ENCODE measurements around the gene HSPB7.
"Not testable (repeated sequence)": the region's sequence is repeated elsewhere in the genome, so short reads cannot be mapped to it uniquely, and the experiment has no call there.

The HSPB7 gene

GRCh38 chr1:16005597-16005996 lies 12.2 kb downstream of the HSPB7 start:
- no peak for DNase-seq

GRCh38 chr1:16001274-16001673 lies 16.6 kb downstream of the HSPB7 start:
- not testable (repeated sequence) for DNase-seq

- no peak for DNase-seq
Measured at GRCh38 chr1:15998929-15999328, 18.9 kb downstream of the HSPB7 start.

GRCh38 chr1:15997637-15998280 lies 20.1 kb downstream of the HSPB7 start:
- DNase-seq: no peak

- DNase-seq: no peak
Measured at GRCh38 chr1:15997076-15997585, 20.7 kb downstream of the HSPB7 start.

- DNase-seq: peak; percentile 74
Measured at GRCh38 chr1:15994590-15995351, 23.1 kb downstream of the HSPB7 start.

- DNase-seq: no peak
Measured at GRCh38 chr1:15994081-15994480, 23.8 kb downstream of the HSPB7 start.

GRCh38 chr1:15993666-15994065 lies 24.2 kb downstream of the HSPB7 start:
- no peak for DNase-seq

- no peak for DNase-seq
Measured at GRCh38 chr1:15992582-15993500, 25.0 kb downstream of the HSPB7 start.

- DNase-seq: no peak
Measured at GRCh38 chr1:15992187-15992553, 25.7 kb downstream of the HSPB7 start.

GRCh38 chr1:15991427-15992186 lies 26.2 kb downstream of the HSPB7 start:
- DNase-seq: no peak

- no peak for DNase-seq
Measured at GRCh38 chr1:15989776-15990175, 28.1 kb downstream of the HSPB7 start.

- DNase-seq: no peak
Measured at GRCh38 chr1:15988856-15989736, 28.7 kb downstream of the HSPB7 start.

GRCh38 chr1:15985611-15986297 lies 32.1 kb downstream of the HSPB7 start:
- DNase-seq: peak; percentile 41

- no peak for DNase-seq
Measured at GRCh38 chr1:15983275-15983674, 34.6 kb downstream of the HSPB7 start.

GRCh38 chr1:15981679-15982078 lies 36.2 kb downstream of the HSPB7 start:
- DNase-seq: no peak

- not testable (repeated sequence) for DNase-seq
Measured at GRCh38 chr1:15977947-15978346, 39.9 kb downstream of the HSPB7 start.

- peak; percentile 97 for DNase-seq
Measured at GRCh38 chr1:15975805-15976680, 41.8 kb downstream of the HSPB7 start, which contains the start of gene ZBTB17. Gene ZBTB17, minus strand, starts transcription at chr1:15976101. Its CDS starts 27,606 bp downstream, at chr1:15948495.

- peak; percentile 86 for DNase-seq
Measured at GRCh38 chr1:15975358-15975804, 42.5 kb downstream of the HSPB7 start.

GRCh38 chr1:15974855-15975254 lies 43.0 kb downstream of the HSPB7 start:
- no peak for DNase-seq
